ENCODE results near the gene PUM1.
"Not testable (repeated sequence)": the region's sequence is repeated elsewhere in the genome, so short reads cannot be mapped to it uniquely, and the experiment has no call there.

The PUM1 gene

GRCh38 chr1:30935758-30936157 is 129.8 kb downstream of the PUM1 start:
- in situ Hi-C loops (cut with MboI; ENCODE audit: low sequenced_read_pairs), result not testable (repeated sequence)

- in situ Hi-C loops (cut with MboI; ENCODE audit: low sequenced_read_pairs), result no loop called here
Measured at GRCh38 chr1:30934613-30935012, 130.9 kb downstream of the PUM1 start.

- in situ Hi-C loops (cut with MboI; ENCODE audit: low sequenced_read_pairs), result no loop called here
Measured at GRCh38 chr1:30933874-30934252, 131.7 kb downstream of the PUM1 start.

- in situ Hi-C loops (cut with MboI; ENCODE audit: low sequenced_read_pairs), result no loop called here
Measured at GRCh38 chr1:30930631-30931173, 134.8 kb downstream of the PUM1 start.

GRCh38 chr1:30929944-30930525 is 135.5 kb downstream of the PUM1 start:
- in situ Hi-C loops (cut with MboI; ENCODE audit: low sequenced_read_pairs), result no loop called here

- in situ Hi-C loops (cut with MboI; ENCODE audit: low sequenced_read_pairs), result no loop called here
Measured at GRCh38 chr1:30929135-30929889, 136.2 kb downstream of the PUM1 start.

GRCh38 chr1:30928789-30929134 is 136.8 kb downstream of the PUM1 start:
- in situ Hi-C loops (cut with MboI; ENCODE audit: low sequenced_read_pairs), result no loop called here

- in situ Hi-C loops (cut with MboI; ENCODE audit: low sequenced_read_pairs), result no loop called here
Measured at GRCh38 chr1:30928171-30928570, 137.3 kb downstream of the PUM1 start.

GRCh38 chr1:30927448-30927847 is 138.1 kb downstream of the PUM1 start:
- in situ Hi-C loops (cut with MboI; ENCODE audit: low sequenced_read_pairs), result no loop called here

- in situ Hi-C loops (cut with MboI; ENCODE audit: low sequenced_read_pairs), result no loop called here
Measured at GRCh38 chr1:30923597-30923996, 141.9 kb downstream of the PUM1 start.

GRCh38 chr1:30920827-30921226 is 144.7 kb downstream of the PUM1 start:
- in situ Hi-C loops (cut with MboI; ENCODE audit: low sequenced_read_pairs), result no loop called here

GRCh38 chr1:30919025-30919881 is 146.3 kb downstream of the PUM1 start:
- in situ Hi-C loops (cut with MboI; ENCODE audit: low sequenced_read_pairs), result no loop called here

- in situ Hi-C loops (cut with MboI; ENCODE audit: low sequenced_read_pairs), result no loop called here
Measured at GRCh38 chr1:30916296-30916695, 149.2 kb downstream of the PUM1 start.

GRCh38 chr1:30915491-30916230 is 149.9 kb downstream of the PUM1 start:
- in situ Hi-C loops (cut with MboI; ENCODE audit: low sequenced_read_pairs), result no loop called here

- in situ Hi-C loops (cut with MboI; ENCODE audit: low sequenced_read_pairs), result loop anchor here (5.0 kb wide), 2 partner anchors 113 to 198 kb away; no protein-coding TSS in a partner anchor
Measured at GRCh38 chr1:30914931-30915330, 150.6 kb downstream of the PUM1 start.

GRCh38 chr1:30914587-30914922 is 151.0 kb downstream of the PUM1 start:
- in situ Hi-C loops (cut with MboI; ENCODE audit: low sequenced_read_pairs), result loop anchor here (5.0 kb wide), 2 partner anchors 112 to 197 kb away; no protein-coding TSS in a partner anchor

GRCh38 chr1:30912913-30913652 is 152.4 kb downstream of the PUM1 start:
- in situ Hi-C loops (cut with MboI; ENCODE audit: low sequenced_read_pairs), result loop anchor here (5.0 kb wide), 2 partner anchors 111 to 196 kb away; no protein-coding TSS in a partner anchor

- in situ Hi-C loops (cut with MboI; ENCODE audit: low sequenced_read_pairs), result loop anchor here (5.0 kb wide), 2 partner anchors 110 to 195 kb away; no protein-coding TSS in a partner anchor
Measured at GRCh38 chr1:30912224-30912623, 153.3 kb downstream of the PUM1 start.

- in situ Hi-C loops (cut with MboI; ENCODE audit: low sequenced_read_pairs), result loop anchor here (5.0 kb wide), 2 partner anchors 109 to 194 kb away; no protein-coding TSS in a partner anchor
Measured at GRCh38 chr1:30911059-30911954, 154.2 kb downstream of the PUM1 start.

All from HL-60/S4 (cell line).